Measurements from ENCODE around the gene TMEM100. TPM values are rescaled to one million over a fixed set of nuclear protein-coding genes. Genes with fewer than 3 reads are reported as not detected.

Gene TMEM100
- total RNA-seq, 4 donors from 2014 or later: 1.00 to 7.8 (median 4.1) TPM; not detected in 1

DNA sequence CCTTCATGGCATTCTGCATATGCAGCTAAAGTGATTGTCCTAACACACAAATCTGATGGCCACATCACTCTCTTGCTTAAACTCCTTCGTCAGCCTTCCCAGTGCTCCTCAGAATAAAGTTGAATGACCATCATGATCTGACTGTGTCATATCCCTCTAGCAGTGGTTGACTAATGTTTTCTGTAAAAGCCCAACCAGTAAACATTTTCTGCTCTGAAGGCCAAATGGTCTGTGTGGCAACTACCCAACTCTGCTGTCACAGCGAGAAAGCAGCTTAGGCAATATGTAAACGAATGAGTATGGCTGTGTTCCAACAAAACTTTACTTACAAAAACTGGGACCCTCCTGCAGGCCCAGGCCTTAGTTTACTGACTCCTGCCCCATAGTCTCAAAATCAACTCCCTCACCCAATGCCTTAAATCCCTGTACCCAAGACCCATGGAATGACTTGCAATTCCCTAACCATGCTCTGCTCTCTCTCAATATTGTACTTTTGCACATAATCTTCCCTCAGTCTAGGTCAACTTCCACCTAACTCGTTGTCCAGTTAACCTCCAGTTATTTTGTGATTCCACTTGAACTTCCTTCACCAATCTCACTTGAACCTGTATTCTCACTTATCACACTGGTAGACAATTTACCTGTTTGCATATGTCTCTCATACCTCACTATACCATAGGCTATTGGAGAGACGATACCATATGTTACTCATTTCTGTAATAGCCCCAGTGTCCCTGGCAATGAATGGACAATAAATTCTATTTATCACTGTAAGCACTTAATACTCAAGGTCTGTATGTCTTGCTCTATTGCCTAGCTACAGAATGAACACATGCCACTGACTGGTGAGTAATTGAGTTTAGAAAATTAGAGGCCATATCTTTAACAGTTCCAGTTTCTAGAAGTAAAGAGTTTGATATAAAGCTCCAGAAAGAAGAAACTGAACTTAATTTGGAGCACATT lies 29.1 kb downstream of the TMEM100 start:
- Histone ChIP-seq H3K4me1 (peaks cover 0 to 21% (median 2%) of the 10 kb centered on the region in 4 donors), H3K9me3 (no peaks in the 10 kb centered on the region), H3K27me3 (no peaks in the 10 kb centered on the region), H3K4me3 (no peak overlapping the region), H3K36me3 (no peaks in the 10 kb centered on the region), H3K27ac (peak overlapping the region; percentile 19 to 66 (median 32))
- WGBS, 2 donors (ENCODE audit: low coverage in 1 of 2): 52 to 59% methylated on average over 3 to 5 of the region's 5 CpGs
- in situ Hi-C loops (cut with MboI; ENCODE audit: low pct_ligation_motif_present in 1 of 4, low pct_unique_long_range_greater_than_20kb in 1 of 4, low sequenced_read_pairs in 3 of 4): no loop called here
- intact Hi-C loops (cut with DNase I; ENCODE audit: low total_unique reads): no loop called here
- no peak for TF ChIP-seq POLR2A (IDR thresholded peaks at IDR 0.05)
- peak in 1 of 3 donors; percentile 45 for TF ChIP-seq POLR2AphosphoS5 (IDR thresholded peaks at IDR 0.05)
- peak; percentile 19 for DNase-seq

- peak overlapping the region in 1 of 4 donors; percentile 13 for H3K27ac ChIP-seq
- no peaks in the 10 kb centered on the region for H3K36me3 ChIP-seq
- peaks cover 0 to 21% (median 2%) of the 10 kb centered on the region in 4 donors for H3K4me1 ChIP-seq
- TF ChIP-seq, protein P1, sequence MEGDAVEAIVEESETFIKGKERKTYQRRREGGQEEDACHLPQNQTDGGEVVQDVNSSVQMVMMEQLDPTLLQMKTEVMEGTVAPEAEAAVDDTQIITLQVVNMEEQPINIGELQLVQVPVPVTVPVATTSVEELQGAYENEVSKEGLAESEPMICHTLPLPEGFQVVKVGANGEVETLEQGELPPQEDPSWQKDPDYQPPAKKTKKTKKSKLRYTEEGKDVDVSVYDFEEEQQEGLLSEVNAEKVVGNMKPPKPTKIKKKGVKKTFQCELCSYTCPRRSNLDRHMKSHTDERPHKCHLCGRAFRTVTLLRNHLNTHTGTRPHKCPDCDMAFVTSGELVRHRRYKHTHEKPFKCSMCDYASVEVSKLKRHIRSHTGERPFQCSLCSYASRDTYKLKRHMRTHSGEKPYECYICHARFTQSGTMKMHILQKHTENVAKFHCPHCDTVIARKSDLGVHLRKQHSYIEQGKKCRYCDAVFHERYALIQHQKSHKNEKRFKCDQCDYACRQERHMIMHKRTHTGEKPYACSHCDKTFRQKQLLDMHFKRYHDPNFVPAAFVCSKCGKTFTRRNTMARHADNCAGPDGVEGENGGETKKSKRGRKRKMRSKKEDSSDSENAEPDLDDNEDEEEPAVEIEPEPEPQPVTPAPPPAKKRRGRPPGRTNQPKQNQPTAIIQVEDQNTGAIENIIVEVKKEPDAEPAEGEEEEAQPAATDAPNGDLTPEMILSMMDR (IDR thresholded peaks at IDR 0.05): no peak
- TF ChIP-seq POLR2AphosphoS5 (IDR thresholded peaks at IDR 0.05) (no peak), EP300 (IDR thresholded peaks at IDR 0.05; ENCODE audit: low read depth) (no peak), POLR2A (IDR thresholded peaks at IDR 0.05) (no peak)
- in situ Hi-C loops (cut with MboI; ENCODE audit: low pct_ligation_motif_present in 1 of 4, low pct_unique_long_range_greater_than_20kb in 1 of 4, low sequenced_read_pairs in 3 of 4): no loop called here
- H3K4me3 ChIP-seq: no peak overlapping the region
- intact Hi-C loops (cut with DNase I; ENCODE audit: low total_unique reads): no loop called here
- DNase-seq: no peak
- no peaks in the 10 kb centered on the region for H3K27me3 ChIP-seq
- WGBS, 2 donors (ENCODE audit: low coverage in 1 of 2): 65 to 66% methylated on average over 2 of the region's 2 CpGs
- no peaks in the 10 kb centered on the region for H3K9me3 ChIP-seq
Observed at GRCh38 chr17:55692276-55692675, 30.4 kb downstream of the TMEM100 start.

GRCh38 chr17:55691666-55692065 lies 31.0 kb downstream of the TMEM100 start:
- no peak for DNase-seq
- Histone ChIP-seq H3K36me3 (no peaks in the 10 kb centered on the region), H3K4me3 (no peak overlapping the region), H3K4me1 (peaks cover 0 to 21% (median 2%) of the 10 kb centered on the region in 4 donors), H3K27ac (no peak overlapping the region), H3K27me3 (no peaks in the 10 kb centered on the region), H3K9me3 (no peaks in the 10 kb centered on the region)
- no peak for TF ChIP-seq POLR2AphosphoS5 (IDR thresholded peaks at IDR 0.05)
- no peak for TF ChIP-seq POLR2A (IDR thresholded peaks at IDR 0.05)
- TF ChIP-seq, protein P1 (IDR thresholded peaks at IDR 0.05): no peak
- no peak for TF ChIP-seq EP300 (IDR thresholded peaks at IDR 0.05; ENCODE audit: low read depth)
- intact Hi-C loops (cut with DNase I; ENCODE audit: low total_unique reads) (no loop called here), in situ Hi-C loops (cut with MboI; ENCODE audit: low pct_ligation_motif_present in 1 of 4, low pct_unique_long_range_greater_than_20kb in 1 of 4, low sequenced_read_pairs in 3 of 4) (no loop called here)

DNA sequence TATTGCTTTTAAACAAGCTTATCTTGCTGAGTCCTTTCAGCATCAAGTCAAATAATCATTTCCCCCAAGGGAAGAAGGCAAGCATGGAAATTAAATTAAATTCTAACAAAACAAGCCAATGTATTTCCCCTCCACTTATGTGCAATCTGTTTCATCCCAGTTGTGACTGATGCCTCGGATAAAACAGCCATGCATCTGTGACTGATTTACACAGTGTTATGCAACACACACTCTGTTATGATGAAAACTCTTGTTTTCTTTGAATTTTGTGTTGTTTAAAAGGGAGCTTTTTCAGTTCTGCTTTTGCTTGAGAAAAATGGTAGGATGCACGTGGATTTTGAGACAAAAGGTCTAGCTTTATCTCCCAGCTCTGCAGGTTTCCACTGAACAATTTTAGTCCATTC lies 32.6 kb downstream of the TMEM100 start:
- H3K36me3 ChIP-seq: no peaks in the 10 kb centered on the region
- H3K27me3 ChIP-seq: no peaks in the 10 kb centered on the region
- no peak overlapping the region for H3K27ac ChIP-seq
- H3K4me3 ChIP-seq: no peak overlapping the region
- H3K4me1 ChIP-seq: peaks cover 0 to 21% (median 2%) of the 10 kb centered on the region in 4 donors
- peak in 1 of 3 donors; percentile 19 for TF ChIP-seq POLR2AphosphoS5 (IDR thresholded peaks at IDR 0.05)
- TF ChIP-seq, protein P1 (IDR thresholded peaks at IDR 0.05): no peak
- in situ Hi-C loops (cut with MboI; ENCODE audit: low pct_ligation_motif_present in 1 of 4, low pct_unique_long_range_greater_than_20kb in 1 of 4, low sequenced_read_pairs in 3 of 4) (no loop called here), intact Hi-C loops (cut with DNase I; ENCODE audit: low total_unique reads) (no loop called here)
- DNase-seq: no peak
- 49 to 50% methylated on average over 2 of the region's 2 CpGs for WGBS, 2 donors (ENCODE audit: low coverage in 1 of 2)
- no peaks in the 10 kb centered on the region for H3K9me3 ChIP-seq

All from transverse colon (tissue), 4 donors.